ENCODE data around the gene IRAK2. TPM values are rescaled to one million over a fixed set of nuclear protein-coding genes. Genes with fewer than 3 reads are reported as not detected.

IRAK2 gene
- total RNA-seq, 1 experiment from 2014 or later, result 4.2 TPM

DNA sequence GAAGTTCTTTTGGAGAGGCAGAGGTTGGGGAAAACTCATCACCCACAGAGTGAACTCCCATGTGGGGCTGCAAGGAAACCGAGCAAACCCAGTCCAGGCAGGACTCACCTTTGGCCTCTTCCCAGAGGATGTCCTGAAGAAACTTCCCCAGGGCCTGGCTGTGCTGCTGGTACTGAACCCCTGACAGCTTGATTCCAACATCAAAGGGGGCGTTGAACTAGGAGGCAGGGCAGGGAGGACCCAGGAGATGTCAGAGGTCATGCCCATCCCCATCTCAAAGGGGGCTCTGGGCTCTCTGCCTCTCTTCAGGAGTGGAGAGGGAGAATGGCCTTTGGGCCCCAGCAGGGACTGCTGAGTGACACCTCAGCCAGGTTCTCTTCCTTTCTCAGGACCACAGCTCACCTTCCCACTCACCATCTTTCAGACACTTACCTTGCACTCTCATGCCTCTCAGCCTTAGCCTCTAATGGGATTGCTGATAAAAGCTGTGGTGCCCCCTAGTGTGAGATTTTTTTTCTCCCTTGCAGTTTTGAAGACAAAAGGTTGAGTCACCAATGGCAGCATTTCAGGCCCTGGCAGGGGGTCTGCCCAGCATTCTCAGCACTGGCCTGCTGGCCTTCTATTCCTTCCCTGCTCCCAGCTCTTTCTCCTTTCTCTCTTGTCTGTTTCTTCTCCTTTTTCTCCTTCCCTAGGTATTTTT is 122.0 kb downstream of the IRAK2 start:
- Mint-ChIP-seq H3K9me3 (ENCODE audit: unreplicated experiment) (no peaks in the 10 kb centered on the region), H3K27ac (ENCODE audit: unreplicated experiment) (no peak overlapping the region), H3K27me3 (ENCODE audit: insufficient read depth, unreplicated experiment) (no peaks in the 10 kb centered on the region), H3K36me3 (ENCODE audit: insufficient read depth, unreplicated experiment) (peaks cover 34% of the 10 kb centered on the region), H3K4me3 (ENCODE audit: unreplicated experiment) (no peak overlapping the region), H3K4me1 (ENCODE audit: low read depth, unreplicated experiment) (peaks cover 4% of the 10 kb centered on the region)
- peaks cover 2% of the 10 kb centered on the region; the same call in 1 of the 2 replicates for H3K36me3 ChIP-seq (ENCODE audit: control insufficient read depth, insufficient read depth, low read length)
- TF ChIP-seq, protein P1, sequence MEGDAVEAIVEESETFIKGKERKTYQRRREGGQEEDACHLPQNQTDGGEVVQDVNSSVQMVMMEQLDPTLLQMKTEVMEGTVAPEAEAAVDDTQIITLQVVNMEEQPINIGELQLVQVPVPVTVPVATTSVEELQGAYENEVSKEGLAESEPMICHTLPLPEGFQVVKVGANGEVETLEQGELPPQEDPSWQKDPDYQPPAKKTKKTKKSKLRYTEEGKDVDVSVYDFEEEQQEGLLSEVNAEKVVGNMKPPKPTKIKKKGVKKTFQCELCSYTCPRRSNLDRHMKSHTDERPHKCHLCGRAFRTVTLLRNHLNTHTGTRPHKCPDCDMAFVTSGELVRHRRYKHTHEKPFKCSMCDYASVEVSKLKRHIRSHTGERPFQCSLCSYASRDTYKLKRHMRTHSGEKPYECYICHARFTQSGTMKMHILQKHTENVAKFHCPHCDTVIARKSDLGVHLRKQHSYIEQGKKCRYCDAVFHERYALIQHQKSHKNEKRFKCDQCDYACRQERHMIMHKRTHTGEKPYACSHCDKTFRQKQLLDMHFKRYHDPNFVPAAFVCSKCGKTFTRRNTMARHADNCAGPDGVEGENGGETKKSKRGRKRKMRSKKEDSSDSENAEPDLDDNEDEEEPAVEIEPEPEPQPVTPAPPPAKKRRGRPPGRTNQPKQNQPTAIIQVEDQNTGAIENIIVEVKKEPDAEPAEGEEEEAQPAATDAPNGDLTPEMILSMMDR (IDR thresholded peaks at IDR 0.05; ENCODE audit: insufficient read depth in 1 of 2, low read depth in 1 of 2, low read length in 1 of 2, severe bottlenecking in 1 of 2, unreplicated experiment in 1 of 2), result peak in 1 of 2 experiments; percentile 21
- H3K4me3 ChIP-seq (ENCODE audit: low read depth, low read length), result no peak overlapping the region
- POLR2A ChIA-PET, result no interaction called here
- H3K4me1 ChIP-seq, result peaks cover 8% of the 10 kb centered on the region
- no TSS peak for BruUV-seq (replicated peaks)
- no peaks in the 10 kb centered on the region for H3K27me3 ChIP-seq (replicated peaks; ENCODE audit: control insufficient read depth, insufficient read depth, low read length)
- DNase-seq, result peak in 1 of 2 experiments; percentile 51
- CTCF ChIA-PET, result no interaction called here
- no peaks in the 10 kb centered on the region for H3K9me3 ChIP-seq
- intact Hi-C loops (cut with micrococcal nuclease; ENCODE audit: unreplicated experiment), result loop anchor here (10.0 kb wide), 1 partner anchor 122 kb away; the partner anchor contains the start of gene IRAK2

DNA sequence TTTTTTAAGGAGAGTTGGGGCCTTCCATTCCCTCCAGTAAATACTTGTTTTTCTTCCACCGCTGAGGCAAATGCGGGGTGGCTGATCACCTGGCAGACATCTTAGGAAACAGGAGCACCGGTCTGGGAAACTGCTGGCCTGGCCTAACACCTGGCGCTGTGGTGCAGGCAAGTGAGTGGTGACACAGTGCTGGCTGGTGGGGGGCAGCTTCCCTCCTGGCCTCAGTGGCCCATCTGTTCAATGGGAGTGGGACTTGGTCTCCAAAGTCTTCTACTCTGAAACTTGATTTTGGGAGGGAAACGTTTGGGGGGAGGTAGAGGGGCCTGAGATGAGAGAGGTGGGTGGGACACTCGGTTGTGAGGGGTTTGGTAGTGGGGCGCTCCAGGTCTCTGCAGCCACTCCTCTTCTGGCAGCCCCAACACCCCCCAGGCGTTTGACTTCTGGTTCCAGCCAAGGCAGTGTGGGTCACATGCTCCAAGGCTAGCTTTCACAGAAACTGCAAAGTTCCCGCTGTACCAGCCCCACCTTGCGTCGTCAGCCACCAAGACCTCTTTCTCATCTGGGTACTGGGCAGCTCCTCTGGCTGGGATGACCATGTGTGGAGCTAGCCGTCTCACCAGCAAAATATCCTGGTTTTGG is 123.3 kb downstream of the IRAK2 start:
- DNase-seq, result no peak
- Histone ChIP-seq H3K4me1 (peaks cover 19% of the 10 kb centered on the region), H3K27me3 (replicated peaks; ENCODE audit: control insufficient read depth, insufficient read depth, low read length) (no peaks in the 10 kb centered on the region), H3K4me3 (ENCODE audit: low read depth, low read length) (no peak overlapping the region), H3K9me3 (no peaks in the 10 kb centered on the region), H3K36me3 (ENCODE audit: control insufficient read depth, insufficient read depth, low read length) (peaks cover 2% of the 10 kb centered on the region; the same call in 1 of the 2 replicates)
- POLR2A ChIA-PET, result interaction anchor here (0.6 kb wide), 1 partner anchor 40 kb away, joined by 8 read pairs; no protein-coding TSS in a partner anchor
- Mint-ChIP-seq H3K9me3 (ENCODE audit: unreplicated experiment) (no peaks in the 10 kb centered on the region), H3K4me1 (ENCODE audit: low read depth, unreplicated experiment) (peaks cover 16% of the 10 kb centered on the region), H3K4me3 (ENCODE audit: unreplicated experiment) (no peak overlapping the region), H3K27me3 (ENCODE audit: insufficient read depth, unreplicated experiment) (no peaks in the 10 kb centered on the region), H3K27ac (ENCODE audit: unreplicated experiment) (no peak overlapping the region), H3K36me3 (ENCODE audit: insufficient read depth, unreplicated experiment) (peaks cover 31% of the 10 kb centered on the region)
- CTCF ChIA-PET, result no interaction called here
- TF ChIP-seq, protein P1 (IDR thresholded peaks at IDR 0.05; ENCODE audit: insufficient read depth in 1 of 2, low read depth in 1 of 2, low read length in 1 of 2, severe bottlenecking in 1 of 2, unreplicated experiment in 1 of 2), result no peak
- intact Hi-C loops (cut with micrococcal nuclease; ENCODE audit: unreplicated experiment), result loop anchor here (10.0 kb wide), 1 partner anchor 123 kb away; the partner anchor contains the start of gene IRAK2
- no TSS peak for BruUV-seq (replicated peaks)

- H3K9me3 Mint-ChIP-seq (ENCODE audit: unreplicated experiment), result no peaks in the 10 kb centered on the region
- no peak for DNase-seq
- no TSS peak for BruUV-seq (replicated peaks)
- Histone ChIP-seq H3K27me3 (replicated peaks; ENCODE audit: control insufficient read depth, insufficient read depth, low read length) (no peaks in the 10 kb centered on the region), H3K4me1 (peaks cover 24% of the 10 kb centered on the region), H3K36me3 (ENCODE audit: control insufficient read depth, insufficient read depth, low read length) (peaks cover under 1% of the 10 kb centered on the region; the same call in 1 of the 2 replicates), H3K9me3 (no peaks in the 10 kb centered on the region), H3K4me3 (ENCODE audit: low read depth, low read length) (no peak overlapping the region)
- intact Hi-C loops (cut with micrococcal nuclease; ENCODE audit: unreplicated experiment), result loop anchor here (10.0 kb wide), 1 partner anchor 124 kb away; the partner anchor contains the start of gene IRAK2
- H3K27ac Mint-ChIP-seq (ENCODE audit: unreplicated experiment), result no peak overlapping the region
- H3K27me3 Mint-ChIP-seq (ENCODE audit: insufficient read depth, unreplicated experiment), result no peaks in the 10 kb centered on the region
- CTCF ChIA-PET, result no interaction called here
- POLR2A ChIA-PET, result no interaction called here
- H3K4me3 Mint-ChIP-seq (ENCODE audit: unreplicated experiment), result no peak overlapping the region
- peaks cover 26% of the 10 kb centered on the region for H3K36me3 Mint-ChIP-seq (ENCODE audit: insufficient read depth, unreplicated experiment)
- H3K4me1 Mint-ChIP-seq (ENCODE audit: low read depth, unreplicated experiment), result peaks cover 17% of the 10 kb centered on the region
- TF ChIP-seq, protein P1 (IDR thresholded peaks at IDR 0.05; ENCODE audit: insufficient read depth in 1 of 2, low read depth in 1 of 2, low read length in 1 of 2, severe bottlenecking in 1 of 2, unreplicated experiment in 1 of 2), result no peak
Measured at GRCh38 chr3:10288575-10288960, 123.8 kb downstream of the IRAK2 start.

Data from Caco-2 (cell line).